Measurements from ENCODE around the gene CCDC188.

DNA sequence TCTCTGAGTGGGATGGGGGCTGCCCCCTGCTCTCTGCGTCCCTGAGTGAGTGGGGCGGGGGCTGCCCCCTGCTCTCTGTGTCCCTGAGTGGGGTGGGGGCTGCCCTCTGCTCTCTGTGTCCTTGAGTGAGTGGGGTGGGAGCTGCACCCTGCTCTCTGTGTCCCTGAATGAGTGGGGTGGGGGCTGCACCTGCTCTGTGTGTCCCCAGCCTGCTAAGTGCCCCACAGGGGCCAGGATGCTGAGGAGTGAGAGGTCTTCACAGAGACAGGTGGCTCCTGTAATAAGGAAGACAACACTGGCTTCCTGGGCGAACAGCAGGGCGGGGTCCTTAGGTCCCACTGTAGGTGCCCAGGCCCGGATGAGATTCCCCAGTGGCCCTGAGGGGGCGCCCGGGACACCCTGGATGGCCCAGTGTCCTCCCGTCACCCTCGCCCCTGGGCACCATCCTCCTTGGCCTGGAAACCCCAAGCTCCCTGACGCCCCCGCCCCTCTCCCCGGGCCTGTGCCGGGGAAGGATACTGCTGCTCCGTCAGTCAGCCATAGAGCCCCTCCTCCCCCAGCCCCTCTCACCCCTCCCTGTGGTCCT, 3.8 kb upstream of the CCDC188 start:
- TF ChIP-seq MXI1 (IDR thresholded peaks at IDR 0.05; ENCODE audit: low read depth, low read length) (no peak), CBFB (CRISPR knock-in tag; IDR thresholded peaks at IDR 0.05) (peak; percentile 73; the same call in 1 of the 2 replicates), ZEB2 (IDR thresholded peaks at IDR 0.05) (no peak), NFIX (CRISPR knock-in tag; IDR thresholded peaks at IDR 0.05; ENCODE audit: low read depth) (no peak), YBX1 (IDR thresholded peaks at IDR 0.05) (no peak), PTBP1 (IDR thresholded peaks at IDR 0.05; ENCODE audit: low read depth, low read length) (no peak)
- TF ChIP-seq, protein P1, sequence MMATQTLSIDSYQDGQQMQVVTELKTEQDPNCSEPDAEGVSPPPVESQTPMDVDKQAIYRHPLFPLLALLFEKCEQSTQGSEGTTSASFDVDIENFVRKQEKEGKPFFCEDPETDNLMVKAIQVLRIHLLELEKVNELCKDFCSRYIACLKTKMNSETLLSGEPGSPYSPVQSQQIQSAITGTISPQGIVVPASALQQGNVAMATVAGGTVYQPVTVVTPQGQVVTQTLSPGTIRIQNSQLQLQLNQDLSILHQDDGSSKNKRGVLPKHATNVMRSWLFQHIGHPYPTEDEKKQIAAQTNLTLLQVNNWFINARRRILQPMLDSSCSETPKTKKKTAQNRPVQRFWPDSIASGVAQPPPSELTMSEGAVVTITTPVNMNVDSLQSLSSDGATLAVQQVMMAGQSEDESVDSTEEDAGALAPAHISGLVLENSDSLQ (IDR thresholded peaks at IDR 0.05): no peak
